ENCODE results near the gene ITPR1.

- TF ChIP-seq TCF12 (IDR thresholded peaks at IDR 0.05; ENCODE audit: low read depth, low read length) (no peak), SUZ12 (IDR thresholded peaks at IDR 0.05; ENCODE audit: unreplicated experiment) (no peak), IKZF2 (IDR thresholded peaks at IDR 0.05) (no peak), CTCF (IDR thresholded peaks at IDR 0.05 in 2 of 3, conservative IDR thresholded peaks at IDR 0.05 in 1 of 3; ENCODE audit: control insufficient read depth in 2 of 3, extremely low read depth in 1 of 3, insufficient read depth in 1 of 3, low read depth in 3 of 3, low read length in 3 of 3) (no peak), POLR2AphosphoS5 (IDR thresholded peaks at IDR 0.05; ENCODE audit: low read length) (no peak), TBL1XR1 (IDR thresholded peaks at IDR 0.05; ENCODE audit: low read depth, low read length) (no peak), ZSCAN29 (IDR thresholded peaks at IDR 0.05) (no peak), TAF1 (IDR thresholded peaks at IDR 0.05; ENCODE audit: borderline replicate concordance, low read depth, low read length) (no peak), CREB1 (IDR thresholded peaks at IDR 0.05; ENCODE audit: low read depth) (no peak), RFX5 (IDR thresholded peaks at IDR 0.05; ENCODE audit: low read depth, low read length) (no peak)
Observed at GRCh38 chr3:4601892-4602291, 108.7 kb downstream of the ITPR1 start.

All from GM12878 (cell line).